Measurements from ENCODE around the gene MAP7D1.

DNA sequence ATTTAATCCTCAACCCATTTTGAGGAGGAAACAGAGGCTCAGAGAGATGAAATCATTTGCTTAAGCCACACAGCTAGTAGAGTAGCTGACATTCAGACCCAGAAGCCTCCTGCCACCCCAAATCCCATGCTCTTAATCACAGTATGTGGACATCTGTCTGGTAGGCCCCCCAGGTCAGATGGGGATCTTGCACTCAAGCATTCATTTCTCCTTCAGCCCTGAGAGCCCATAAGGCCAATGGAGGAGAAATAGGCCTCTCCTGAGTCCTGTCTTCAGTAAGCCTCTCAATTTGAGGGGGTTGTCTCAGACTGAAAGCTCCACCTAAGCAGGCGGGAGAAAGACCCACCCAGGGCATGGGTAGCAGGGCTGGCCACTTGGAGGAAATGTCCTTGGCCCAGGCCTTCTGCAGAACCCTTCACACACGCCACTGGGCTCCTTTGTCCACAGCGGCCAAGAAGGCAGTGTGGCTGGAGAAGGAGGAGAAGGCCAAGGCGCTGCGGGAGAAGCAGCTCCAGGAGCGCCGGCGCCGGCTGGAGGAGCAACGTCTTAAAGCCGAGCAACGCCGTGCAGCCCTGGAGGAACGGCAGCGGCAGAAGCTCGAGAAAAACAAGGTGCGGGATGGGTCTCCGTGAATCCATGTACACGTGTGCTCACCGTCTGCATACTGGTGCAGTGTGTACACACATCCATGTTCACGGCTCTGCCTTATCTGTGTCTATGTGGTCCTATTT, 16.2 kb downstream of the MAP7D1 start:
- TF ChIP-seq, protein P1, sequence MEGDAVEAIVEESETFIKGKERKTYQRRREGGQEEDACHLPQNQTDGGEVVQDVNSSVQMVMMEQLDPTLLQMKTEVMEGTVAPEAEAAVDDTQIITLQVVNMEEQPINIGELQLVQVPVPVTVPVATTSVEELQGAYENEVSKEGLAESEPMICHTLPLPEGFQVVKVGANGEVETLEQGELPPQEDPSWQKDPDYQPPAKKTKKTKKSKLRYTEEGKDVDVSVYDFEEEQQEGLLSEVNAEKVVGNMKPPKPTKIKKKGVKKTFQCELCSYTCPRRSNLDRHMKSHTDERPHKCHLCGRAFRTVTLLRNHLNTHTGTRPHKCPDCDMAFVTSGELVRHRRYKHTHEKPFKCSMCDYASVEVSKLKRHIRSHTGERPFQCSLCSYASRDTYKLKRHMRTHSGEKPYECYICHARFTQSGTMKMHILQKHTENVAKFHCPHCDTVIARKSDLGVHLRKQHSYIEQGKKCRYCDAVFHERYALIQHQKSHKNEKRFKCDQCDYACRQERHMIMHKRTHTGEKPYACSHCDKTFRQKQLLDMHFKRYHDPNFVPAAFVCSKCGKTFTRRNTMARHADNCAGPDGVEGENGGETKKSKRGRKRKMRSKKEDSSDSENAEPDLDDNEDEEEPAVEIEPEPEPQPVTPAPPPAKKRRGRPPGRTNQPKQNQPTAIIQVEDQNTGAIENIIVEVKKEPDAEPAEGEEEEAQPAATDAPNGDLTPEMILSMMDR (IDR thresholded peaks at IDR 0.05): no peak
- TF ChIP-seq POLR2A (IDR thresholded peaks at IDR 0.05) (no peak), EP300 (IDR thresholded peaks at IDR 0.05) (no peak), POLR2AphosphoS5 (IDR thresholded peaks at IDR 0.05) (no peak)
